Choroid plexus epithelial cell (primary cell): Measurements from ENCODE around the gene USP32.

Source experiments
- DNase-seq: peaks from one replicate; pipeline ENCODE4 v3.0.0-alpha.2; 2010; ENCODE audit warnings: low read depth
- H3K4me3 ChIP-seq: 2 replicates; pipeline ENCODE4 v1.5.1; 2011; ENCODE audit warnings: low read depth, mild to moderate bottlenecking, control low read depth, low read length, moderate library complexity
- TF ChIP-seq, protein P1 (sequence below): conservative IDR thresholded peaks from 2 replicates; pipeline ENCODE4 v1.5.1; 2011; ENCODE audit warnings: low read depth, mild to moderate bottlenecking, control low read depth, inconsistent platforms, low read length, moderate library complexity

The USP32 gene

DNA sequence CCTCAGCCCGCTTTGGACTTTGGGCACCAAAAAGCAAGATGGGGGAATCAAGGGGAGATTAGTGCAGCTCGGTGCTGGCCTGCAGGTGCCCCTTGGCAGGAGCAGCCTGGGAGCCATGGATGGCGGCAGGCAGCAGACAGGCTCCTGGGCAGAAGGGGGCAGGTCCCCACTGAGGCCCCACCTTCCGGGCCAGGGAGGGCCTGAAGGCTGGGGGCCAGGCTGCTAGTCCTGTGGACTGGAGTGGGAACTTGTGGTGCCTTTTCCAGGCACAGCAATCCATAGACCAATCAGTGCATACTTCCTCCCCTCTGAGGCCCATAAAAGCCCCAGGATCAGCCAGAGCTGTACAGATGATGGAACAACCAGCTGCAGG lies 64.0 kb downstream of the USP32 start:
- TF ChIP-seq, protein P1, sequence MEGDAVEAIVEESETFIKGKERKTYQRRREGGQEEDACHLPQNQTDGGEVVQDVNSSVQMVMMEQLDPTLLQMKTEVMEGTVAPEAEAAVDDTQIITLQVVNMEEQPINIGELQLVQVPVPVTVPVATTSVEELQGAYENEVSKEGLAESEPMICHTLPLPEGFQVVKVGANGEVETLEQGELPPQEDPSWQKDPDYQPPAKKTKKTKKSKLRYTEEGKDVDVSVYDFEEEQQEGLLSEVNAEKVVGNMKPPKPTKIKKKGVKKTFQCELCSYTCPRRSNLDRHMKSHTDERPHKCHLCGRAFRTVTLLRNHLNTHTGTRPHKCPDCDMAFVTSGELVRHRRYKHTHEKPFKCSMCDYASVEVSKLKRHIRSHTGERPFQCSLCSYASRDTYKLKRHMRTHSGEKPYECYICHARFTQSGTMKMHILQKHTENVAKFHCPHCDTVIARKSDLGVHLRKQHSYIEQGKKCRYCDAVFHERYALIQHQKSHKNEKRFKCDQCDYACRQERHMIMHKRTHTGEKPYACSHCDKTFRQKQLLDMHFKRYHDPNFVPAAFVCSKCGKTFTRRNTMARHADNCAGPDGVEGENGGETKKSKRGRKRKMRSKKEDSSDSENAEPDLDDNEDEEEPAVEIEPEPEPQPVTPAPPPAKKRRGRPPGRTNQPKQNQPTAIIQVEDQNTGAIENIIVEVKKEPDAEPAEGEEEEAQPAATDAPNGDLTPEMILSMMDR: no peak
- H3K4me3 ChIP-seq: no peak overlapping the region

DNA sequence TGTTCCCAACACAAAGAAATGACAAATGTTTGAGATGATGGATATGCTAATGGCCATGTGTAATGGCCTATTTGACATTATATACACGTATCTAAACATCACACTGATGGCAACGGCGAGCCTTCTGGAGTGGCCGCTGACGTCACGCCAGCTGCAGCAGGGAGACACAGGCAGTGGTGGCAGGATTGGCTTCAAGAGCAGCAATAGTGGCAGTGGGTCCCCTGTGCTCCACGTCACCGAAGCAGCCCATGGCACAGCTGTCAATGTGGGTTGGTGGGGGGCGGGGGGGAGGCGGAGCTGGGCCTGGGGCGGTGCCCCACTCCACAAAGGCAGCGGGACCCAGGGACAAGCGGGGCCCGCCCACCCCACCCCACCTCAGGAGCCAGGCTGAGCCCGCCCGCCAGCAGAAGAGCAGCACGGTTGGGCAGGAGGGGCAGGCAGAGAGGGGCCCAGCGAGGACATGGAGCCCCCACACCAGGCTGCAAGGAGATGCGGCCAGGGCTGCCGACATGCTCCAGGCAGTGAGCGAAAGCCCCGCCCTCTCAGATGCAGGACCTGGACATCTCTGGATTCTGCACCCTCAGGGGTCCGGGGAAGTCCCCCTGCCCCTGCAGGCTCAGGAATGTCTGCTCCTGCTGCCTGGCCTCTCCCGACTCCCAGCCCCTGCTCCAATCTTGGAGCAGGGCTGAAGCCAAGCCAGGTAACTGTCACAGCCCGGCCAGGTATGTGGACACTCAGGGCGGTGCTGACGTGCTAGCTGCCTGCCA lies 64.6 kb downstream of the USP32 start:
- no peak overlapping the region for H3K4me3 ChIP-seq
- TF ChIP-seq, protein P1: no peak
- no peak for DNase-seq

More for the DNA sequence above, 64.0 kb downstream of the USP32 start:
- DNase-seq: no peak

DNA sequence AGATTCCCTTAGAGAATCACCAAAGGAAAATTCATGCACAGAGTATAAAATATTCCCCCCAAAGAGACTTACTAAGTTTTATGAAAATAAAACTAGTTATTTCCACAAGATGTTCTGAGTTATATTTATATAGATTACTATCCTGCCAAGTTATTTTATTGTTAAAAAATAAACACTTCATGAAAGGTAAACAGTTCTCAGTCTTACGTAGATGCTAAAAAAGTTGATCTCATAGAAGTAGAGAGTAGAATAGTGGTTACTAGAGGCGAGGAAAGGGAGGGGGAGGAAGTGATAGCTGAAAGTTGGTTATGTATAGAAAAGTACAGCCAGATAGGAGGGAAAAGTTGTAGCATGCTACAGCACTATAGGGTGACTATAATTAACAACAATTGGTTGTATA lies 65.2 kb downstream of the USP32 start:
- DNase-seq: no peak
- no peak overlapping the region for H3K4me3 ChIP-seq
- TF ChIP-seq, protein P1: no peak

DNA sequence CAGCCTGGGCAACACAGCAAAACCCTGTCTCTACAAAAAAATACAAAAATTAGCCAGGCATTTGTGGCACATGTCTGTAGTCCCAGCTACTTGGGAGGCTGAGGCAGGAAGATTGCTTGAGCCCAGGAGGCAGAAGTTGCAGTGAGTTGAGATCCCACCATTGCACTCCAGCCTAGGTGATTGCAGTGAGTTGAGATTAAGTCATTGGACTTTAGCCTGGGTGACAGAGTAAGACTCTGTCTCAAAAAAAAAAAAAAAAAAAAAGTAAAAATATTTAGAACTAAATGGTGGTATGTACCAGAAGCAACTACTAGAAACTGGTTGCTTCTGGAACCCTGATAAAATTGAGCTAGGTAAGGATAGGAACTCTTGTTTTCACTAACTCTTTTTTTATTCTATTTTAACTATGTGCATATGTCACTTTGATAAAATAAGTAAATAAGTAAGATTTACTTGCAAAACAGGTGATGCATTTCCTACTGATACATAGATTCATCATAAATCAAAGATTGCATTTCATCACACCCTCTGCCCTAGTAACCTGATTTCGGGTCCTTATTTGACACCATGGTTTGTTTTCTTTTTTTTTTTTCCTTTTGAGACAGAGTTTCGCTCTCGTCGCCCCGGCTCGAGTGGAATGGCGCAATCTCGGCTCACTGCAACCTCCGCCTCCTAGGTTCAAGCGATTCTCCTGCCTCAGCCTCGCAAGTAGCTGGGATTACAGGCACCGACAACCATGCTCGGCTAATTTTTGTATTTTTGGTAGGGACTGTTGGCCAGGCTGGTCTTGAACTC lies 66.0 kb downstream of the USP32 start:
- no peak for DNase-seq
- H3K4me3 ChIP-seq: no peak overlapping the region
- TF ChIP-seq, protein P1: no peak

DNA sequence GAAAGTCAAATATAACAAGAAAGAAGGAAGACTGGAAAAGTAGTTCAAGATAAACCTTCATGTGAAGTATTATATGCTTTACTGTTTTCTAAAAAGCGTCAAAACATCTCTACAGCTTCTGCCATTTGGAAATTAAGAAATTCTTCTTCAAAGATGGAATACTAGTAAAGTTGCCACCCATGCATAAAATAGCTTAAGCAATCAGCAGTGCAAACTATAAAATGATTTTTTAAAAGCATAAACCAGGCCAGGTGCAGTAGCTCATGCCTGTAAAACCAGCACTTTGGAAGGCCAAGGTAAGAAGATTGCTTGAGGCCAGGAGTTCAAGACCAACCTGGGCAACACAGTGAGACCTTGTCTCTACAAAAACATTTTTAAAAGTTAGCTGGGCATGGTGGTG lies 68.2 kb downstream of the USP32 start:
- TF ChIP-seq, protein P1: no peak
- H3K4me3 ChIP-seq: no peak overlapping the region
- no peak for DNase-seq

DNA sequence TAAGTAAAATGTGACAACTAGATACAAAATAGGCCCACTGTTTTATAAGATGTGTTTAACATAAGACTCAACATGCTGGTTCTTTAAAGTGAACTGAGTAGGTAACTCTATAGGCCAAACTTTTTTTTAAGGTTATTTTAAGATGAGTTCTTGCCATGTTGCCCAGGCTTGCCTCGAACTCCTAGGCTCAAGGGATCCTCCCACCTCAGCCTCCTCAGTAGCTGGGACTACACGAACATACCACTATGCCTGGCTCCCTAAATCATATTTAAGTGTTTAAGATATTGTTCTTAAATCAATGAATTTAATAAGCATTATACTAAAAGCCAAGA lies 69.9 kb downstream of the USP32 start:
- no peak for DNase-seq
- TF ChIP-seq, protein P1: no peak
- no peak overlapping the region for H3K4me3 ChIP-seq
